Activated naive CD4-positive, alpha-beta T cell (primary cell): ENCODE results near the gene KCTD6.
"Not testable (repeated sequence)": the region's sequence is repeated elsewhere in the genome, so short reads cannot be mapped to it uniquely, and the experiment has no call there.

Experiments
- DNase-seq, 4 experiments: peaks; one replicate each; lab custom pipeline; 2025; lab: John Stamatoyannopoulos, UW

KCTD6 gene

DNA sequence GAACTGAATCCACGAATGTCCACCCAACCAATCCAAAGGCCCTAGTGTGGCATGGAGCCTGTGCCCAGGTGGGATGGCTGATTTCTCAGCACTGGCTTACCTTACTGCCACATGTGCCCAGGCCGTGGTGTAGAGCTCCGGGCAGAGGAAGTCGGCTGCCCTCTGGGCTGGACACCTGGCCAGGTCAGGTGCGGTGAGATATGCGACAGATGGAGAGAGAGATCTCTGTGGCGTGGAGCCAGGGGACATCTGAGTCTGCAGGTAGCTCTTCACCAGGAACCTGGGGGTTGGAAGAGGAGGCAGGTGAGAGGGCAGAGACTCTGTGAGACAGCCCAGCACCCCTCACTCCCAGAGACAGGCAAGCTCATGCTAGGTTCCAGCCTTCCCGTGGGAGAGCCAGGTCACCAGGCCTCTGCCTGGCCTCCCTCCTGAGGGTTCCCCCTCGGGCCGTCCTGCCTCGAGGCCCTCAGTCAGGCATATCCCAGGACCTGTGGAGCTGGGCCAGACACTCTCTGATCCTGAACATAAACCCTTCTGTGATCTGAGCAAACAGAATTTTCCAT is 32.5 kb downstream of the KCTD6 start:
- no peak for DNase-seq

- DNase-seq, result no peak
Measured at GRCh38 chr3:58526515-58526957, 34.6 kb downstream of the KCTD6 start.

DNA sequence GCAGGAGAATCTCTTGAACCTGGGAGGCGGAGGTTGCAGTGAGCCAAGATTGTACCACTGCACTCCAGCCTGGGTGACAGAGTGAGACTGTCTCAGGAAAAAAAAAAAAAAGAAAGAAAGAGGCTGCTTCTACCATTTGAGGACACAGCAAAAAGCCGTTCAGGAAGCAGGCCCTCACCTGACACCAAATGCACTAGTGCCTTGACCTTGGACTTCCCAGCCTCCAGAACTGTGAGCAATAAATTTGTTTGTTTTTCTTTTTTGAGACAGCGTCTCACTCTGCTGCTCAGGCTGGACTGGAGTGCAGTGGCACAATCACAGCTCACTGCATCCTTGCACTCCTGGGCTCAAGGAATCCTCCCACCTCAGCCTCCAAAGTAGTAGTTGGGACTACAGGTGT is 35.5 kb downstream of the KCTD6 start:
- DNase-seq, result not testable (repeated sequence)

- no peak for DNase-seq
Measured at GRCh38 chr3:58528629-58529028, 36.7 kb downstream of the KCTD6 start.

DNA sequence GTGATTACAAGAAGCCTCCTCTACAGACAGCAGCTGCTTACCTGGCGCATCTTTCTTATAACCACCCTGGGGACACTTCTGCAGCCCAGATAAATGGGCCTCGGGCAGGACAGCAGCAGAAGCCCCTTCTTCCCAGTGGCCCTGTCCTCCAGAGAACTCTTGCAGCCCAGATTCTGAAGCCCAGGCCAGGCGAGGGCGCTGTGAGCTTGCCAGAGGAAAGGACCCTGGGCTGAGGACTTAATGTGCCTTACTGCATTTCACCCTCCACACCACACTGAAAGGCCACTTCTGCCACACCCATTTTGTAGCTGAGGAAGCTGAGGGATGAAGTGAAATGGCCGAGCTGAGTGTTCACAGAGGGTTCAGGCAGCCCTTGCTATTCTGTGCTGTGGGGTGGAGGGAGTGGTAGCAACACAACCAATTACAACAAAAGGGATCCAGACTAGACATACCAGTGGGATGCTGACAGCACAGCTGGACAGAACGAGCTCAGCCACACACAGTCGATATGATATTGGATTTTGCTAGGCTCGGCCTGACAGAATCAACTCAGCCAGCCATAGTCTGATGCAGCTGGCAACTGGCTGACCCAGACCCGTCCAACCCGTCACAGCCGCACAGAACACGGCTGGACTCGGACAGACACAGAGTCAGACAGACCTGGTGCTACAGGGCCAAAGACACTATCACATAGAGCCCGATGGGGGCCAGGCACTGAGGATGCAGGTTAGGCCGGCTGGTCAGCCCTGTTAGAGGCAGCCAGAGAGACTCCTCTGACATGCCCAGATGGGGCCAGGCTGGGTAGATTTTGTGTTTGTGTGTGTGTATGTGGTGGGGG is 37.8 kb downstream of the KCTD6 start:
- no peak for DNase-seq

- DNase-seq, result no peak
Measured at GRCh38 chr3:58530354-58530865, 38.5 kb downstream of the KCTD6 start.

- DNase-seq, result no peak
Measured at GRCh38 chr3:58531555-58531954, 39.7 kb downstream of the KCTD6 start.

- no peak for DNase-seq
Measured at GRCh38 chr3:58531956-58532355, 40.1 kb downstream of the KCTD6 start.

- DNase-seq, result peak; percentile 39 to 69 (median 50)
Measured at GRCh38 chr3:58532794-58533220, 40.9 kb downstream of the KCTD6 start.

- no peak for DNase-seq
Measured at GRCh38 chr3:58534592-58535494, 42.9 kb downstream of the KCTD6 start.

GRCh38 chr3:58535531-58536500 is 43.9 kb downstream of the KCTD6 start:
- no peak for DNase-seq

DNA sequence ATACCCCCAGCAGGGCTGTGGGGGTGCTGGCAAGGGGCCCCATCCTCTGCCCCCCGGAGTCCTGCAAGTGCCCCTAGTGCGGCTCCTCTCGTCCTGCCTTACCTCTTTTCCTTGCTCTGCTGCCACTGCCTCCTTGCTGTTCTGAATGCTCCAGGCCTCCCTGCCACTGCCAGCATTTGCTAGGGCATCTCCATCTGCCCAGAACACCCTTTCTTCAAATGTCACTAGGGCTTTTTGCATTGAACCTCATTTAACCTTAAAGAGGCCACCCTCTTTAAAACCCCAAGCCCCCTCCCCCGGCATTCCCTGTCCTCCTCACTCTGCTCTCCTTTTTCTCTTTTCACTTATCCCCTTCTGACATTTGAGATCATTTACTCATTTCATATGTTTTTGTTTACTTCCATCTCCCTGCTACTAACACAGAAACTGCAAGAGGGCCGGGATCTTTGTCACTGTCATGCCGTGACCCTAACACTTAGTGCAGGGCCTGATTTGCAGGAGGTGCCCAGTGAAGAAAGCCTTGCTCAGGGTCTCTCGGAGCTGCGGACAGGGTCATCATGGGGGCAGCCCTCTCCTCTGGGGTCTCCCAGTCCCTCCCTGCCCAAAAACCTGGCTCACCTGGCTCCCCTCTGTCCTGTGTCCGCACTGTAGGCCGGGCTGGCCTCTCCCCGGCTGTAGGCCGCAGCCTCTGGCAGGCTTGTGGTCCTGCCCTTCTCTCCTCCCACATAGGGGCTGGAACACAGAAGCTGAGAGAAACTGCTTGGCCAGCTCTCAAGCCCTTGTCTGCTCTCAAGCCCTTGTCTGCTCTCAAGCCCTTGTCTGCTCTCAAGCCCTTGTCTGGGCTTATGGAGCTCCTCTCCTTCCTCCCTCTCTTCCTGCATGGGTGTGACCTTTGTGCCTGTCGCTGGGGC is 44.9 kb downstream of the KCTD6 start, which contains the start of gene ACOX2:
TSS of gene ACOX2 (minus strand) at position 690 of the 911 bp plus-strand sequence. CDS start 2,084 bp downstream, outside the sequence.
- DNase-seq, result no peak

DNA sequence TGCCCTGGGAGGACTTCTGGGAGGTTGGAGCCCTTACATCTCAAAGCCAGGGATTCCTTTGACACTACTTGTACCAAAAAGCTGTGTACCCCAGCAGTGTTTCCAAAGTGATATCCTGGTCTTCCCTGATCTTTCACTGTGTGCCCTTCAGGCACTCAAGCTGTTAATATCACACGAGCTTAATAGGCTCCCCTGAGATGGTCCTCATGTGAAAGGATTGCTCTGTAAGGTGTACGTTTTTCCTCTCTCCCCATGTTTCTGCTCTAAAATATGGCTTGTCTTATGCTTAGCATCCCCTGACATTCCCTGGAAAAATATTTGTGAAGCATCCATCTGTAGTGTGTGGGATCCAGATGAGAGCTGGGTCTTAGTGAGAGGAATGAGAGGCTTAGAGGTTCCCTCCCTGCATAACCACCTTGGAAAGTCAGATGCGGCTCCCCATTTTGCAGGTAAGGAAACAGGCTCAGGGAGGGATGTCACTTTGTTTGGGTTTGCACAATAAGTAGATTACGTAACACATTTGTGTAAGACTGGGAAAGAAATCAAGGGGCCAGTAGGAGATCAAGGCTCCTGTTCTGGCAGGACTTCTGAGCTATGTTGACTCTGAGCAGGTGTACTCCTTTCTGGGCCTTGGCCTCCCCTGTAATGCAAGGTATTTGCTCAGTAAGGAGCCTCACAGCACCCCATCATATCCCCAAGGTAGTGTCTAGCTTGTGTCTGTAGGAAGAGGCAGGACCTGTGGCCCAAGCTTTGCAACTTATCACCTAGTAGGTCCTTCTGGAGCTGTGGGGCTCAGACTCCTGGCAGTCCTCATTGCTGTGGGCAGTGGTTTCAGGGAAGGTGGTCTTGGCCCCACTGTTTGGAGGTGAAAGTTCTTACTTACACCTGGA is 45.8 kb downstream of the KCTD6 start:
- DNase-seq, result no peak

DNA sequence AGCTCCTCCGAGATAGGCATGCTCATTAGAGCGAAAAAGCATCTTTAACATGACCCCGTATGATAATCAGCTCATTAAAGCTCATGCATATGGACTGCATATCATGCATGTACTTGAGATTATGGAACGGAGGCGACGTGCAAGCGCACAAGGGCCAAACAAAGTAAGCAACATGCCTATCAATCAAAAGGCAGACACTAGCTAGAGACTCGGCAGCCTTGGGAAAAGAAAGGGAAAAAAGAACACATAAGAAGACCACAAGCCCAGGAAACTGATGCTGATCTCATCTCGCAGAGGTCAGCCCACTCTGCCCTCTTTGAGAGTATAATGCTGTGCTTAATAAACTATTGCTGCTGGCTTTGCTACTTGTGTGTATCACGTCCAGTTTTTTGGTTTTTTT is 47.7 kb downstream of the KCTD6 start:
- DNase-seq, result no peak

- no peak for DNase-seq
Measured at GRCh38 chr3:58540176-58540858, 48.4 kb downstream of the KCTD6 start.

DNA sequence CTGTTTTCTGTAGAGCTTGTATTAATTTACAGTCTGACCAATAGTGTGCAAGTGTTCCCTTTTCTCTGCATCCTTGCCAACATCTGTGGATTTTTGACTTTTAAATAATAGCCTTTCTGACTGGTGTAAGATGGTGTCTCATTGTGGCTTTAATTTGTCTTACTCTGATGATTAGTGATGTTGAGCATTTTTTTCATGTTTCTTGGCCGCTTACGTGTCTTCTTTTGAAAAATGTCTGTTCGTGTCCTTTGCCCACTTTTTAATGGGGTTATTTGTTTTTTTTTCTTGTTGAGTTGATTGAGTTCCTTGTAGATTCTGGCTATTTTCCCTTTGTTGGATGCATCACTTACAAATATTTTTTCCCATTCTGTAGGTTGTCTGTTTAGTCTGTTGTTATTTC is 52.6 kb downstream of the KCTD6 start:
- no peak for DNase-seq

- no peak for DNase-seq
Measured at GRCh38 chr3:58551636-58552180, 59.8 kb downstream of the KCTD6 start.
